Skeletal muscle satellite cell (primary cell): ENCODE data around the gene COA3.
A peak's percentile ranks its signal among the peaks of the same experiment; 100 is the strongest.
"Not testable (repeated sequence)": the region's sequence is repeated elsewhere in the genome, so short reads cannot be mapped to it uniquely, and the experiment has no call there.

ENCODE experiments used
- H3K27me3 ChIP-seq: 2 replicates; pipeline ENCODE4 v1.7.0; 2013; ENCODE audit warnings: low read length; ENCODE audit not compliant: control insufficient read depth, insufficient read depth
- H3K36me3 ChIP-seq: 2 replicates; pipeline ENCODE4 v1.7.0; 2013; ENCODE audit warnings: mild to moderate bottlenecking, control low read depth, low read length; ENCODE audit not compliant: insufficient read depth
- H3K4me1 ChIP-seq: 2 replicates; pipeline ENCODE4 v1.7.0; 2013; ENCODE audit warnings: low read length; ENCODE audit not compliant: control insufficient read depth, insufficient read depth
- H3K4me2 ChIP-seq: 2 replicates; pipeline ENCODE4 v1.7.0; 2013; ENCODE audit warnings: mild to moderate bottlenecking, low read length
- H3K4me3 ChIP-seq: 2 replicates; pipeline ENCODE4 v1.7.0; 2013; ENCODE audit warnings: low read length
- H3K9ac ChIP-seq: 2 replicates; pipeline ENCODE4 v1.7.0; 2013; ENCODE audit warnings: mild to moderate bottlenecking, low read depth, low read length, moderate library complexity
- H3K9me3 ChIP-seq: replicated peaks from 2 replicates; pipeline ENCODE4 v1.7.0; 2013; ENCODE audit warnings: mild to moderate bottlenecking, control low read depth, low read length

COA3 gene

DNA sequence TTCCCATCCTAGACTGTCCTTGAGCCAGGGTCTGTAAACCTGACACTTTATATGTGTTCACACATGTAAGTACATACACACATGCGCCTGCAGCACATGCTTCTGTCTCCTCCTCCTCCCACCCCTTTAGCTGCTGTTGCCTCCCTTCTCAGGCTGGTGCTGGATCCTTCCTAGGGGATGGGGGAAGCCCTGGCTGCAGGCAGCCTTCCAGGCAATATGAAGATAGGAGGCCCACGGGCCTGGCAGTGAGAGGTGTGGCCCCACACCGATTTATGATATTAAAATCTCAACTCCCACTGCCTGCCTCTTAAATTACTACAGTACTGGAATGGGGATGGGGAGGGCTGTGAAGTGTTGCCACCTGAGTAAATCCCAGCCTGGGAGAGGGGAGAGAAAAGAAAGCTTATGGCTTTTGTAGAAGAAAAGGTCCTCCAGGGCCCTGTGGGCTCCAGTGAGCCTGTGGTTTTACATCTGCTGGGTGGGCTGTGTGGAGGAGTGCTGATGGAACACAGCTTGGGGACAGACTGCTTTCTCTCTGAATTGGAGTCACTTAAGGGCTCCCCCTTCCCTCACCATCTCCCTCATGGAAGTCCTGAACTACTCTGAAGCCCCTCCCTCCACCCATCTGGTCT is 19.1 kb downstream of the COA3 start:
- Histone ChIP-seq H3K4me3 (no peak overlapping the region), H3K27me3 (peaks cover 31% of the 10 kb centered on the region), H3K4me1 (peaks cover 58% of the 10 kb centered on the region)

GRCh38 chr17:42778570-42778969 is 19.9 kb downstream of the COA3 start:
- H3K9ac ChIP-seq = no peak overlapping the region

More for the DNA sequence above, 19.1 kb downstream of the COA3 start:
- Histone ChIP-seq H3K9me3 (no peaks in the 10 kb centered on the region), H3K4me2 (no peak overlapping the region), H3K36me3 (peaks cover 28% of the 10 kb centered on the region), H3K9ac (no peak overlapping the region)

GRCh38 chr17:42775534-42776098 is 22.9 kb downstream of the COA3 start:
- no peak overlapping the region for H3K4me3 ChIP-seq
- H3K27me3 ChIP-seq = peaks cover under 1% of the 10 kb centered on the region
- peaks cover 33% of the 10 kb centered on the region for H3K4me1 ChIP-seq
- no peak overlapping the region for H3K9ac ChIP-seq
- no peaks in the 10 kb centered on the region for H3K9me3 ChIP-seq
- no peak overlapping the region for H3K4me2 ChIP-seq
- H3K36me3 ChIP-seq = peaks cover 28% of the 10 kb centered on the region

More at GRCh38 chr17:42778570-42778969, 19.9 kb downstream of the COA3 start:
- Histone ChIP-seq H3K27me3 (peaks cover 23% of the 10 kb centered on the region), H3K4me3 (no peak overlapping the region), H3K4me2 (no peak overlapping the region), H3K4me1 (peaks cover 57% of the 10 kb centered on the region), H3K36me3 (peaks cover 28% of the 10 kb centered on the region), H3K9me3 (no peaks in the 10 kb centered on the region)

DNA sequence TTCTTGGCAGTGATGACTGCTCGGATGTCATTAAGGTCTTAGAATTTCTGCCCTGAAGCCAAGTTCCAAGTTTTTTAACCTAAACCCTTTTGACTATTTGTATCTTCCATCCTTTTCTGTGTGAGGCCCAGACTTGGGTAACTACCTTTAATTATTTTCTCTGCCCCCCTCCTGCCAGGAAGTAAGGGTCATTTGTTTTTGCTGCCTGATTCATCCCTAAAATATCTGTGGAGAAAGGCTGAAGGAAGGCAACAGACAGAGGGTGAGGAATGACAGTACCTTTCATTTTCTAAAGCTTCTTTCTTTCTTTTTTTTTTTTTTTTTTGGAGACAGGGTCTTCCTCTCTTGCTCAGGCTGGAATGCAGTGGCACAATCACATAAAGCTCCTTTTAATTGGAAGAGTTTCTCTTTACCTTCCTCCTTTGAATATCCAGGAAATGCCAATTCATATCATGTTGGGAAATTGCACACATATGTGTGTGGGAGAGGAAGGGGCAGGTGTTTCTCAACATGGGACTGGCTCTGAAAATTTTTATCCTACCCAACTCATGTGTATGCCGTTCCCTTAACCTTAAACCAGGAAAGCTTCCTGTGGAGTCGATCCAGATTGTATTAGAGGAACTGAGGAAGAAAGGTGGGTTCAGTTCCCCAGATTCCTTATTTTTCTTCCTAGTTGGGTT is 24.3 kb downstream of the COA3 start:
- peak overlapping the region; percentile 85 for H3K4me3 ChIP-seq
- H3K4me2 ChIP-seq = peak overlapping the region; percentile 91
- H3K36me3 ChIP-seq = peaks cover 24% of the 10 kb centered on the region
- H3K9me3 ChIP-seq = no peaks in the 10 kb centered on the region
- peak overlapping the region; percentile 90 for H3K9ac ChIP-seq
- H3K27me3 ChIP-seq = no peaks in the 10 kb centered on the region
- peaks cover 24% of the 10 kb centered on the region for H3K4me1 ChIP-seq

- peak within 1 kb of the TSS; percentile 90 for H3K9ac ChIP-seq
- peaks cover 24% of the 10 kb centered on the region for H3K4me1 ChIP-seq
- H3K4me2 ChIP-seq = peak within 1 kb of the TSS; percentile 91
- H3K4me3 ChIP-seq = peak within 1 kb of the TSS; percentile 85
- H3K9me3 ChIP-seq = no peaks in the 10 kb centered on the region
- H3K36me3 ChIP-seq = peaks cover 17% of the 10 kb centered on the region
- H3K27me3 ChIP-seq = no peaks in the 10 kb centered on the region
Observed at GRCh38 chr17:42773290-42774035, 25.0 kb downstream of the COA3 start, which contains the start of gene VPS25. TSS of gene VPS25 (plus strand) at chr17:42773449. CDS start at chr17:42773476, 27 bp downstream.

DNA sequence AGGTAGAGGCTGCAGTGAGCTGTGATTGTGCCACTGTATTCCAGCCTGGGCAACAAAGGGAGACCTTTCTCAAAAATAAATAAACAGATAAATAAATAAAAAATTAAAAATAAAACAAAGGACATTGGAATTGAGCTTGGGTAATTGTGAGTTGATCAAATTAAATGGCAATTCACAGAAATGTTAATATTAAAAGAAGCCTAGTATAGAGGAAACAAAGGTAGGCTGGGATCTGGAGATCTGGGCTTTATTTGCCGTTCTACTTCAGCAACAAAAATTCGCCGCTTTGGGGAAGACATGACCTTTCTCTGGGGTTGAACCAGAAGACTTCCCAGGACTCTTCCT is 25.6 kb downstream of the COA3 start:
- Histone ChIP-seq H3K4me3 (peak overlapping the region; percentile 85), H3K27me3 (no peaks in the 10 kb centered on the region), H3K9me3 (no peaks in the 10 kb centered on the region), H3K9ac (peak overlapping the region; percentile 90), H3K4me2 (peak overlapping the region; percentile 91), H3K36me3 (peaks cover 13% of the 10 kb centered on the region), H3K4me1 (peaks cover 24% of the 10 kb centered on the region)

- H3K4me2 ChIP-seq, H3K36me3 ChIP-seq, H3K9ac ChIP-seq, H3K27me3 ChIP-seq, H3K4me3 ChIP-seq, H3K9me3 ChIP-seq: not testable (repeated sequence)
- peaks cover 13% of the 10 kb centered on the region for H3K4me1 ChIP-seq
Observed at GRCh38 chr17:42769964-42770363, 28.5 kb downstream of the COA3 start.

DNA sequence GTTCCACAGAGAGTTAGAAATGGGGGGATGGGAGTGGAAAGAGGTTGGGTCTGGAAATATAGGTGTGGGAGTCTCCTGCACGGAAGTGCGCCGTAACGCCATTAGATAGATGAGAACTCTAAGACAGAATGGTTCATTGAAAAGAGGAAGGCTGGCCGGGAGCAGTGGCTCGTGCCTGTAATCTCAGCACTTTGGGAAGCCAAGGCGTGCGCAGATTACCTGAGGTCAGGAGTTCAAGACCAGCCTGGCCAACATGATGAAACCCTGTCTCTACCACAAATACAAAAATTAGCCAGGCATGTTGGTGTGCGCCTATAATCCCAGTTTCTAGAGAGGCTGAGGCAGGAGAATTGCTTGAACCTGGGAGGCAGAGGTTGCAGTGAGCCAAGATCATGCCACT is 30.5 kb downstream of the COA3 start:
- not testable (repeated sequence) for H3K4me2 ChIP-seq, H3K27me3 ChIP-seq, H3K4me1 ChIP-seq, H3K9me3 ChIP-seq, H3K9ac ChIP-seq, H3K4me3 ChIP-seq, H3K36me3 ChIP-seq

GRCh38 chr17:42767512-42767911 is 31.0 kb downstream of the COA3 start:
- Histone ChIP-seq H3K9ac (no peak overlapping the region), H3K27me3 (no peaks in the 10 kb centered on the region), H3K9me3 (no peaks in the 10 kb centered on the region), H3K4me2 (no peak overlapping the region), H3K4me3 (no peak overlapping the region), H3K36me3 (no peaks in the 10 kb centered on the region), H3K4me1 (no peaks in the 10 kb centered on the region)

DNA sequence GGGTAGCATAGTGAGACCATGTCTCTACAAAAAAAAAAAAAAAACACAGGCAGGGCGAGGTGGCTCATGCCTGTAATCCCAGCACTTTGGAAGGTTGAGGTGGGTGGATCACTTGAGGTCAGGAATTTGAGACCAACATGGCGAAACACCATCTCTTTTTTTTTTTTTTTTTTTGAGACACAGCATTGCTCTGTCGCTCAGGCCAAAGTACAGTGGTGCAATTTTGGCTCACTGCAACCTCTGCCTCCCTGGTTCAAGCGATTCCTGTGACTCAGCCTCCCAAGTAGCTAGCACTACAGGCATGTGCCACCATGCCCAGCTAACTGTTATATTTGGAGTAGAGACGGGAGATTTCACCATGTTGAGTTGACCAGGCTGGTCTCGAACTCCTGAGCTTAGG is 32.4 kb downstream of the COA3 start:
- H3K9ac ChIP-seq = no peak overlapping the region
- H3K4me2 ChIP-seq = no peak overlapping the region
- H3K36me3 ChIP-seq = no peaks in the 10 kb centered on the region
- peaks cover 11% of the 10 kb centered on the region for H3K27me3 ChIP-seq
- H3K4me1 ChIP-seq = peaks cover 5% of the 10 kb centered on the region
- no peak overlapping the region for H3K4me3 ChIP-seq
- no peaks in the 10 kb centered on the region for H3K9me3 ChIP-seq

- Histone ChIP-seq H3K4me3 (peak overlapping the region; percentile 67), H3K4me2 (peak overlapping the region; percentile 79), H3K9ac (no peak overlapping the region), H3K9me3 (no peaks in the 10 kb centered on the region), H3K4me1 (peaks cover 9% of the 10 kb centered on the region), H3K36me3 (no peaks in the 10 kb centered on the region), H3K27me3 (peaks cover 42% of the 10 kb centered on the region)
Observed at GRCh38 chr17:42761638-42762037, 36.9 kb downstream of the COA3 start.
